Heart left ventricle (tissue), 16 donors: Measurements from ENCODE around the gene KRT33A. TPM values are rescaled to one million over a fixed set of nuclear protein-coding genes. Genes with fewer than 3 reads are reported as not detected.

Experiments
- ATAC-seq, 4 donors: fragments of 200-7000 bp; cut with Tn5 transposase; one replicate each; pipeline ENCODE4 v1.9.1; 2020 to 2022; ENCODE audit warnings: moderate library complexity in 4 of 4, mild to moderate bottlenecking in 3 of 4, moderate number of reproducible peaks in 1 of 4
- DNase-seq, 5 donors: peaks; one replicate each; pipeline ENCODE4 v3.0.0-alpha.2; 2020
- H3K27ac ChIP-seq, 12 donors: fragments of 200-600 bp; sonication (generic) in 4 of 12; one replicate each; pipeline versions ENCODE4 v1.5.0 to v1.8.0; 2016 to 2022; ENCODE audit warnings: mild to moderate bottlenecking in 2 of 12
- H3K27me3 ChIP-seq, 9 donors: fragments of 200-600 bp; sonication (generic) in 2 of 9; one replicate each; pipeline versions ENCODE4 v1.5.1 to v1.8.0; 2016 to 2022; ENCODE audit warnings: mild to moderate bottlenecking in 3 of 9
- H3K36me3 ChIP-seq, 9 donors: fragments of 200-600 bp; sonication (generic) in 2 of 9; one replicate each; pipeline versions ENCODE4 v1.5.0 to v1.8.0; 2018 to 2022; ENCODE audit warnings: mild to moderate bottlenecking in 2 of 9
- H3K4me1 ChIP-seq, 12 donors: fragments of 200-600 bp; sonication (generic) in 4 of 12; one replicate each; pipeline versions ENCODE4 v1.5.0 to v1.8.0; 2016 to 2022; ENCODE audit warnings: mild to moderate bottlenecking in 3 of 12
- H3K4me3 ChIP-seq, 12 donors: fragments of 200-600 bp; sonication (generic) in 4 of 12; one replicate each; pipeline versions ENCODE4 v1.5.0 to v1.8.0; 2017 to 2022; ENCODE audit warnings: mild to moderate bottlenecking in 9 of 12, moderate library complexity in 4 of 12
- H3K9me3 ChIP-seq, 12 donors: fragments of 200-600 bp; sonication (generic) in 4 of 12; one replicate each; pipeline versions ENCODE4 v1.5.0 to v1.8.0; 2016 to 2022; ENCODE audit warnings: mild to moderate bottlenecking in 1 of 12
- POLR2A ChIP-seq, 2 donors: fragments of 450-650 bp; IDR thresholded peaks; one replicate each; pipeline ENCODE4 v1.6.1; 2017; ENCODE audit warnings: antibody characterized with exemption in 2 of 2, mild to moderate bottlenecking in 2 of 2, moderate library complexity in 2 of 2
- WGBS, 4 donors: extraction: QIAGEN DNeasy Blood & Tissue Kit in 2 of 4; methylation state at CpG; one replicate each; pipeline versions ENCODE4 v1.1.5 to v1.1.7; 2013 to 2018; 5-methylcytosine and 5-hydroxymethylcytosine counted together
- intact Hi-C, 10 donors: fragments of 100-400 bp; cut with DNase I; formaldehyde crosslinking; loops; one replicate each; pipeline versions ENCODE4 v1.11.1 to v1.14.2; 2022
- polyA plus RNA-seq, 2 donors: library from polyadenylated mRNA; stranded (reverse); fragments of 200-250 nt; gene quantifications; one replicate each; pipeline ENCODE4 v1.2.3, GENCODE V29; 2013
- total RNA-seq, 9 donors: library from RNA; depleted of rRNA in 2 of 9; stranded (reverse); fragments of >200 nt in 2 of 9; fragmentation: NEBNext Ultra II Directional in 3 of 9; extraction: Animal tissue kit (Norgen Biotek cat#: 25700) in 3 of 9; gene quantifications; one replicate each; pipeline versions ENCODE4 v1.1.0 to v1.2.4, GENCODE V29; 2016 to 2023
- TF ChIP-seq, protein P1 (sequence below), 12 donors: fragments of 200-600 bp; sonication (generic) in 4 of 12; IDR thresholded peaks; one replicate each; pipeline versions ENCODE4 v1.5.0 to v1.8.0; 2018 to 2022; ENCODE audit warnings: antibody characterized with exemption in 12 of 12, mild to moderate bottlenecking in 5 of 12
- donor health status: ischemic (EF 13 %, LVEDD 7.1; RV severe dilation, severe dysfunction).
- donor health status: healthy with polysubstance abuse.
- donor health status: DM: no; HTN: yes; CAD: no.
- donor health status: DM: no; HTN: no; CAD: no.
- donor health status: ischemic (EF 25% LVEDD 6.9; RV normal size, moderate dysfunction).
- donor health status: ischemic (EF 25% LVEDD 5.7; RV mildly dilated, moderate dysfunction).
- donor health status: healthy.
- donor health status: DM: yes; HTN: yes; CAD: no.
- donor health status: ischemic (EF 35%, LVEDD 5.7; RV mildly dilated, moderate dysfunction).
- donor health status: nonischemic (EF 11% LVEDD 7.7; RV severe dilation, severe dysfunction).
- donor health status: DM: yes; HTN: yes; CAD: no.
- donor health status: PGD.
- donor health status: ischemic (EF 29% LVEDD 5.4; RV normal size, mild dysfunction).
- donor health status: nonischemic (EF 23%, LVEDD 6.1; RV moderate dilation, normal function).

KRT33A gene
- total and polyA plus RNA-seq, 11 donors, result not detected

DNA sequence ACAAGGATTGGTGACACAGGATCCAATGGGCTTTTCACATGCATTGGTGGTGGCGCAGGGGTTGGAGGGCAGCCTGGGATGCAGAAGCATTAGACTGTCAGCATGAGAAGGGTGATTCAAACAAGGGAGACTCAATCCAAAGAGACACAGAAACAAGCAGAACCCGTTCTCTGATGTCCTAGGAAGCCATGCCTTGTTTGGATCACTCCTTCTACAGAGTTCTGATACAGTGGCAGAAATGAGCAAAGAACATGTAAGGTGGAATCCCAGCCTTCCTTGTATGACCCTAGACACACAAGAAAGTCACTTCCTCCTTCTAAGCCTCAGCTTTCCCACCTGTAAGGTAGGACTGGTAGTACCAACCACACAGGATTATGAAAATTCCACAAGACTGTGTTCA is 13.3 kb upstream of the KRT33A start:
- peaks cover 0 to 6% (median 0%) of the 10 kb centered on the region in 12 donors for H3K9me3 ChIP-seq
- ATAC-seq (no peak), DNase-seq (no peak)
- H3K36me3 ChIP-seq, result no peaks in the 10 kb centered on the region
- intact Hi-C loops, result no loop called here
- 66 to 82% (median 78%) methylated on average over 2 of the region's 2 CpGs for WGBS, 4 donors
- H3K4me3 ChIP-seq, result no peak overlapping the region
- H3K4me1 ChIP-seq, result no peaks in the 10 kb centered on the region
- TF ChIP-seq POLR2A (IDR thresholded peaks at IDR 0.05), result no peak
- TF ChIP-seq, protein P1, sequence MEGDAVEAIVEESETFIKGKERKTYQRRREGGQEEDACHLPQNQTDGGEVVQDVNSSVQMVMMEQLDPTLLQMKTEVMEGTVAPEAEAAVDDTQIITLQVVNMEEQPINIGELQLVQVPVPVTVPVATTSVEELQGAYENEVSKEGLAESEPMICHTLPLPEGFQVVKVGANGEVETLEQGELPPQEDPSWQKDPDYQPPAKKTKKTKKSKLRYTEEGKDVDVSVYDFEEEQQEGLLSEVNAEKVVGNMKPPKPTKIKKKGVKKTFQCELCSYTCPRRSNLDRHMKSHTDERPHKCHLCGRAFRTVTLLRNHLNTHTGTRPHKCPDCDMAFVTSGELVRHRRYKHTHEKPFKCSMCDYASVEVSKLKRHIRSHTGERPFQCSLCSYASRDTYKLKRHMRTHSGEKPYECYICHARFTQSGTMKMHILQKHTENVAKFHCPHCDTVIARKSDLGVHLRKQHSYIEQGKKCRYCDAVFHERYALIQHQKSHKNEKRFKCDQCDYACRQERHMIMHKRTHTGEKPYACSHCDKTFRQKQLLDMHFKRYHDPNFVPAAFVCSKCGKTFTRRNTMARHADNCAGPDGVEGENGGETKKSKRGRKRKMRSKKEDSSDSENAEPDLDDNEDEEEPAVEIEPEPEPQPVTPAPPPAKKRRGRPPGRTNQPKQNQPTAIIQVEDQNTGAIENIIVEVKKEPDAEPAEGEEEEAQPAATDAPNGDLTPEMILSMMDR (IDR thresholded peaks at IDR 0.05), result no peak
- peaks cover 0 to 3% (median 0%) of the 10 kb centered on the region in 9 donors for H3K27me3 ChIP-seq
- no peak overlapping the region for H3K27ac ChIP-seq

DNA sequence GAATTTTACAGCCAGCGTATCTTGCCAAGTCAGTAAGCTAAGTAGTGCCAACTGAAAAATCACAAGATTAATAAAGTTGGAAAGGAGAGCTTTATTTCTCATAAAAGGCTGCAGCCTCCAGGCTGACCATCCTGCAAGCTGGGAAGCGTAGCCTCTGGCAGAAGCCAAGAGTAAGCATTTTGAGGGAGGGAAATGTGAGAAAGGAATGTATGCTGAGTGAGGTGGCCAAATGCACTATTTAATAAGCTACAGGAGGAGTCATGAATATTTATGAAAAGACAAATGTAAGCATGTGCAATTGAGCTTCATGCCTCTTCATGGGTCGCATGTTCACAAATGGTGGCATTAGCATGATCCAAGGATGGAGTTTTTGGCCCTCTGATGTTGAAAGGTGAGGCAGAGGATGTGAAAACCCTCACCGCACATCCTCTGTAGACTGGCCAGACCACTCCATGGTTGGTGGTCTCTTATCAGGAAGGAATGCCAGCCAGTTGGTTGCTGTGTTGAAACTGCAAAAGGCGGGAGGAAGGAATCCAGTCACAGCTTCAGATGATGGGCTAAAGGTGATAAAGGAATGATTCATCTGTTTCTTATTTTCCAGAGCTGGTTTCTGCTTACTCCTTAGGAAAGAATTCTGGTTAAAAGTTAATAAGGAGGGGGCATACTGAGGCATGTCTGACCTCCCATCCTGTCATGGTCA is 9.8 kb upstream of the KRT33A start:
- ATAC-seq (no peak), DNase-seq (no peak)
- TF ChIP-seq, protein P1 (IDR thresholded peaks at IDR 0.05), result no peak
- no peak for TF ChIP-seq POLR2A (IDR thresholded peaks at IDR 0.05)
- no peaks in the 10 kb centered on the region for H3K36me3 ChIP-seq
- H3K9me3 ChIP-seq, result peaks cover 0 to 11% (median 0%) of the 10 kb centered on the region in 12 donors
- no peak overlapping the region for H3K27ac ChIP-seq
- peaks cover 0 to 7% (median 0%) of the 10 kb centered on the region in 9 donors for H3K27me3 ChIP-seq
- 53 to 67% (median 62%) methylated on average over 5 of the region's 5 CpGs for WGBS, 4 donors
- no peak overlapping the region for H3K4me3 ChIP-seq
- intact Hi-C loops, result no loop called here
- no peaks in the 10 kb centered on the region for H3K4me1 ChIP-seq

DNA sequence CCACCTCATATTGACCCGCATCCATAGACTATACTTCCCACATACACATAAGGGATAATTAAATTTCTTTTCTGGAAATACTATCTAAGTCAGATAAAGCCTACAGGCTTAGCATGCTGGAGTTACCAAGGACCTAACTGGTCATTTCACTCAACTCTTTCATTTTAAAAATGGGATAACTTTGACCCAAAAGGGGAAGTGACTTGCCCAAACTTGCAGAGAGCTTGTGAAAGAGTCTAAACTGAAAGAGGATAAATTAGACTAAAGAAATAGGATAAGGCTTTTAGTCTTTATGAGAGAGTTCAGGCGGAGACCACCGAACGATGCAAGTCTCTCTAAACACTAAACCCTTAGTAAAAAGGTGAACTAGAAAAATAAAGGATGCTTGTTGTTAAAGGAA is 3.9 kb upstream of the KRT33A start:
- ATAC-seq, result no peak
- intact Hi-C loops, result no loop called here
- WGBS, 4 donors, result 90 to 92% (median 91%) methylated on average over 4 of the region's 4 CpGs
- peaks cover 0 to 13% (median 0%) of the 10 kb centered on the region in 9 donors for H3K27me3 ChIP-seq
- no peaks in the 10 kb centered on the region for H3K4me1 ChIP-seq
- no peak overlapping the region for H3K4me3 ChIP-seq
- H3K9me3 ChIP-seq, result peaks cover 0 to 10% (median 0%) of the 10 kb centered on the region in 12 donors
- TF ChIP-seq, protein P1 (IDR thresholded peaks at IDR 0.05), result no peak
- no peak for TF ChIP-seq POLR2A (IDR thresholded peaks at IDR 0.05)
- no peak for DNase-seq
- no peaks in the 10 kb centered on the region for H3K36me3 ChIP-seq
- no peak overlapping the region for H3K27ac ChIP-seq

DNA sequence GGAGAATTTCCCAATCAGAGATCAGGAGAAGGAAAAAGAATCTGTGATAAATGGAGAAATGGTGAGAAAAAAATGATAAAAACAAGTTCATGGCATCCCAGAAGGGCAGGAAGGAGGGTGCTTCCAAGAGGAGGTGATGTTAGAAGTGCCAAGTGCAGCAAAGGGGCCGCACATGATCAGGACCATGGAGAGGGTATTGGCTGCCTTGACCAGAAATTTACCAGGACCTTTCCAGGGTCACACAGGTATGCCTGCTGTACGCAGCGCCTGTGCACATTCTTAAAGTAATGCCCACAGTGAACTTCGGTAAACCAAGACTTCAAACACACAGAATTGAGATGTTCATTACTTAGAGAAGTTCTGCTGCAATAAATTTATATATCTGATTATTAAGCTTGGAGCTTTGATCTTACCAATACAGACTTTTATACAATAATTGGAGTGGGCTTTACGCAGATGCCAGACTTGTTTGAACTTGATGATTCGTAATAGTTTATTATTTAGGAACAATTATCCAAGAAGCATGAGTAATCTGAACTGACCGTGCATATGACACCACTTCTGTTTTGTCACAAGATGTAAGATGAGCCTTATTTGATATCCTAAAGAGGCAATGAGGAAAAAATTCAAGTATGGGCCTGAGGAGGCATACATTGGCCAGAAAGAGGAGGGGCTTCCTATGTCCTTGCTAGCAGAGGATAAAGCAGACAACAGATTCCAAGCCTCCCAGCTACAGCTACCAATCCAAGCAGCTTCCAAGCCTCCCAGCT is 2.2 kb upstream of the KRT33A start:
- Histone ChIP-seq H3K4me3 (no peak overlapping the region), H3K27me3 (peaks cover 0 to 13% (median 0%) of the 10 kb centered on the region in 9 donors), H3K36me3 (no peaks in the 10 kb centered on the region), H3K9me3 (peaks cover 0 to 8% (median 0%) of the 10 kb centered on the region in 12 donors), H3K27ac (no peak overlapping the region), H3K4me1 (no peaks in the 10 kb centered on the region)
- no peak for DNase-seq
- ATAC-seq, result no peak
- TF ChIP-seq, protein P1 (IDR thresholded peaks at IDR 0.05), result no peak
- TF ChIP-seq POLR2A (IDR thresholded peaks at IDR 0.05), result no peak
- 64 to 79% (median 78%) methylated on average over 7 of the region's 7 CpGs for WGBS, 4 donors
- intact Hi-C loops, result no loop called here
